ENCODE measurements around the gene SPATA2L.

The SPATA2L gene

DNA sequence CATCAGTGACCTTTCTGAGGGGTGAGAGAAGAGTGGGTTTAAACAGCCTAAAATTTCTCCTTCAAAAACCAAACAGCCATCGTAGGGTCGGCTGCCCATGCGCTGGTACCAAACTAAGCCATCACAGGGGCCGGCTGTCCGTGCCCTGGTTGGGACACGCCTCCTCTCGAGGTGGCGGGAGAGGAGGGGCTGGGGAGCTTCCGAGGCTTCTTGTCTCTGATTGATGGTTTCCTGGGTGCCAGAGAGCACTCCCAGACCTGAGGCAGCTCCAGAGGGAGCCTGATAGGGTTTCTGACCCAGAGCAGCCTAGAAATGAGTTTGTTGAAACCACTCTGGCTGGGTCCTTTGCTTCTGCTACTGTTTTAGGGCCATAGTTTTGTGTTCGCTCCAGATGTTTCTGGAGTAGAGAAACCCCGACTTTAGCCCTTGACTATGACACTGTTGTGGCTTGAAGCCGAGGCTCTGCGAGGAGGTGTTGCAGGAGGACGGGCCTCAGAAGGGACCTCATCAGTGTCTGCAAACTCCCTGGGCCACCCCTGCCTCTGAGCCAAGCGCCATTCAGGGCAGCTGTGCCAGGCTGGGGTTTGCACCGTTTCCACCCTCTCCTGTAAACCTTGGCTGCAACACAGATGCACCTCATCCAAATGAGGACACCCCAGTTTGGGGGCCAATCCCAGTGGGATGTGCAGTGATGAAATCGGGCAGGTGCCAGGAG is 26.1 kb upstream of the SPATA2L start:
- DNase-seq, result no peak

- peak; percentile 73 for DNase-seq
Measured at GRCh38 chr16:89723279-89724250, 22.1 kb upstream of the SPATA2L start.

DNA sequence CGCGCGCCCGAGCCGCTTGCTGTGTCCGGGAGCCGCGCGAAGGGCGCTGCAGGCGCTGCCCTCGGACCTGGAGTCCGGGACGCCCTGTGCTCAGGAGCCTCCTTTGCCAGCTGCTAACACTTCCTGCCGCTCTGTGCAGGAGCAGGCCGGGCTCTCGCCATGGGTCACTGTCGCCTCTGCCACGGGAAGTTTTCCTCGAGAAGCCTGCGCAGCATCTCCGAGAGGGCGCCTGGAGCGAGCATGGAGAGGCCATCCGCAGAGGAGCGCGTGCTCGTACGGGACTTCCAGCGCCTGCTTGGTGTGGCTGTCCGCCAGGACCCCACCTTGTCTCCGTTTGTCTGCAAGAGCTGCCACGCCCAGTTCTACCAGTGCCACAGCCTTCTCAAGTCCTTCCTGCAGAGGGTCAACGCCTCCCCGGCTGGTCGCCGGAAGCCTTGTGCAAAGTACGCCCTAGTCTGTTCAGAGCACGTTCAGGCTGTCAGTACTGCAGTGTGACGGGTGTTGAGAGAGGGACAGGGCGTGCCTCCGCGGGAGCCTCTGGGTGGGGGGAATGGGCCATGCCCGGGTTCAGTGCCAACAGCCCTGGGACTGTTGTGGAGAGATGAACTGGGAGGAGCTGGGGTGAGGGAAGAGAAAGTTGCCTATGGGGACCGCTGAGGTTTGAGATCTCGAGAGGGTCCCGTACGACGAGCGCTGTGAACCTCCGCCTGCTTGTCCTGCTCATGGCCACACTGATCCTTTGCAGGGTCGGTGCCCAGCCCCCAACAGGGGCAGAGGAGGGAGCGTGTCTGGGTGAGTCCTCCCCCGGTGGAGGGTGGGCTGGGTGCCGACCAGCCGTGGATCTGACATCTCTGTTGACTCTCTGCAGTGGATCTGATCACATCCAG is 21.1 kb upstream of the SPATA2L start:
- DNase-seq, result peak; percentile 76

DNA sequence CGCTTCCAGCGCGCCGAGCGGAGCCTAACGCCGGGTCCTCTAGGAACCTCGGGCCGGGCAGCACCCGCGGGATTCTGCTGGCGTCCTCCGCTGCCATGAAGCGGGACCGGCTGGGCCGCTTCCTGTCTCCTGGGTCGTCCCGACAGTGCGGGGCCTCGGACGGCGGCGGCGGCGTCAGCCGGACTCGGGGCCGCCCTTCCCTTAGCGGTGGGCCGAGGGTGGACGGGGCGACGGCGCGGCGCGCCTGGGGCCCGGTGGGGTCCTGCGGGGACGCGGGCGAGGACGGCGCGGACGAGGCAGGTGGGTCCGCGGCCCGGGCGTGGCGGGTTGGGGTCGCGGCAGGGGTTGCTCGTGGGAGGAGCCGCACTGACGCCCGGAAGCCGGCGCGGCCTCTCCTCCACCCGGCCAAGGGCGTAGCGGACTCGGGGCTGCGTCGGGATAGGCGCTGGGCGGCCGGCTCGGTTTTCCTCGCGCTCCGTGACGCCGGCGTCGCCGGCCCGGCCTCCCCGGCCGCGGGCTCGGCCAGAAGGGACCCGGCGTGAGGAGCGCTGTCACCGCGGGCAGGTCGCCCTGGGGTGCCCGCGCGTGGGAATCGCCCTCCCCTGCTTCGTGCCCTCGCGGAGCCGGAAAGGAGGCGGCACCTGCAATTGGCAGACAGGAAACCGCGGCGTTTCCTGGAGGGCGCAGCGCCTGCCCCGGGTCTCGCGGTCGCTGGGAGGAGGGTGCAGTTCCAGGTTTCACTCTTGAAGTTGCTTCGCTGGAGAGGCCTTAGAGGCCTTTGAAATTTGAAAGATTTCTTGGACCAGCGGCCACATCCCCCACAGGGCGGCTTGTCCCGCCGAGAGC is 20.3 kb upstream of the SPATA2L start:
- peak; percentile 79 for DNase-seq

DNA sequence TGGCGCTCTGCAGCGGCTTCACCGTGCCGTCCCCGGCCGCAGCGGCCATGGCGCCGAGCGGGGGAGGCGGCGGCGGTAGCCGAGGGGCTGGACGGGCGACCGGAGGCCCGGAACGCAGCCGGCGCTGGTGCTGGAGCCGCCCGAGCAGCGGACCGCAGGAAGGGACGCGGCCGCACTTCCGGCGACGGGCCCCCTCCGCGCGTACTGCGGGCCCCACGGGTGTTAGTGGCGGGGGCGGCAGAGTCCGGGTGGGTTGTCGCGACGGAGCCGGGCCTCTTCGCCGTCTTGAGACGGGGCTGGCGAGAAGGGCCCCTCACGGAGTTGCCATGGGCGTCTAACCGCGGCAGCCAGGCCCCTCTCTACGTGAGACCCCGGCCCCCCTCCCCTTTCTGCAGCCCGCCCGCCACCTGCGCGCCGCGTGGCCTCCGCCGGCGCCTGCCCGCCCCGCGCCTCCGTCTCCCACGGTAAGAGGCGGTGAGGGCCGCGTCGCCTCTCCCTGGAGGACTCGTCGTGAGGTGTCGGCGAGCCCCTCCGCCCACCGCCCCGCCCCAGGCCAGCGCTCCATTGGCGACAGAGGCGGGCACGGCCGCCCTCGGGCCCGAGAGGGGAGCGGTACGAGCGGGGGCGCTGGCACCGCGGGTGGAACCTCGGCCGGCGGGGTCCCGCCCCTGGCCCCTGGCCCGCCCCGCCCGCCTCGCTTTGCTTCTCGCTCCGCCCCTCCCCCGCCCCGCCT is 19.5 kb upstream of the SPATA2L start, which contains the start of the genes VPS9D1 and ZNF276:
Gene VPS9D1 (minus strand): TSS at position 86 of the 733 bp plus-strand sequence. CDS start 37 bp downstream, at position 49.
Gene ZNF276 (plus strand): TSS at position 725 of the 733 bp plus-strand sequence. CDS start 104 bp downstream, outside the sequence.
- peak; percentile 82 for DNase-seq

GRCh38 chr16:89720551-89720812 is 19.0 kb upstream of the SPATA2L start:
- DNase-seq, result no peak

- DNase-seq, result no peak
Measured at GRCh38 chr16:89717688-89718505, 16.4 kb upstream of the SPATA2L start.

DNA sequence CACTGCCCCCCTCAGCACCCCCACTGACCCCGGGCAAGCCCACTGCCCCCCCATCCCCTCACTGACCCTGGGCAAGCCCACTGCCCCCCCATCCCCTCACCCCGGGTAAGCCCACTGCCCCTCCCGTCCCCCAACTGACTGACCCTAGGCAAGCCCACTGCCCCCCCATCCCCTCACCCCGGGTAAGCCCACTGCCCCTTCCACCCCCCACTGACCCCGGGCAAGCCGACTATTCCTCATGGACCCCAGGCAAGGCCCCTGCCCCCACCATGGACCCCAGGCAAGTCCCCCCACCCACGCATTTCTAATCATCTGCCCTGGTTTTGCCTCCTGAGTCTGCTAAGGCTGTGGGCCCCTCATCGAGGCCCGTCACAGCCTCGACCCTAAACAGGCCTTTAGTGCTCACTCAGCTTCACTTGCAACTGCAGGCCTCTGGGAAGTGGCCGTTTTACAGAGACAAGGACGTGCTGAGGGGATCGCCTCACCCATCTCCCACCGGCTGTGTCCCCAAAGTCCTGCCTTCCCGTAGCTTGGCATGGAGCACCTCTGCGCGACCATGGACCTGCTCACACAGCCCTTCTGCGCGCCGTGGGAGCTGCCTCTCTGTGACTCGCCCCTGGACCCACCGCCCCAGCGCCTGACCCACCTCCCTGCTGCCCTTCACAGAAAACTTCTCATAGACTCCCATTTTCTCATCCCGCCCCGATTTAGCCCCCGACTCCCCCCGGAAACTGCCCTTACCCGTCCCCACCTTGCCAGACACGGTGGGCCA is 15.6 kb upstream of the SPATA2L start:
- DNase-seq, result no peak

DNA sequence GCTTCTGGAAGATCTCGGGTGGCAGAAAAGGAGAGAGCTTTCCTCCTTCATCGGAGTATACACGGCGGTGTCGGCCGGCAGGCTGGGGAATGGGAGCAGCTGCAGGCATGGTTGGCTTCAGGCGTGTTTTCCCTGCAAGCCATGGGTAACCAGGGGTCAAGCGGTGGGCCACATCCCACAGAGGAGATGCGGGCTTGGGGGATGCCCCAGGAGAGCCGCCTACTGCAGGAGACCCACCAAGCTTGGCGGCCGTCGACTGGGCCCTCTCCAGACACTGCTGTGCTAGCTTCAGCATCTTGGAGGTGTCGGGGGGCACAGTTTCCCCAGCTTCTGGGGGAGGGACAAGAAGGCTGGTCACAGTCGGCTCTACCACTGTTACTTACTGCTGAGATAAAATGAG is 15.0 kb upstream of the SPATA2L start:
- no peak for DNase-seq

DNA sequence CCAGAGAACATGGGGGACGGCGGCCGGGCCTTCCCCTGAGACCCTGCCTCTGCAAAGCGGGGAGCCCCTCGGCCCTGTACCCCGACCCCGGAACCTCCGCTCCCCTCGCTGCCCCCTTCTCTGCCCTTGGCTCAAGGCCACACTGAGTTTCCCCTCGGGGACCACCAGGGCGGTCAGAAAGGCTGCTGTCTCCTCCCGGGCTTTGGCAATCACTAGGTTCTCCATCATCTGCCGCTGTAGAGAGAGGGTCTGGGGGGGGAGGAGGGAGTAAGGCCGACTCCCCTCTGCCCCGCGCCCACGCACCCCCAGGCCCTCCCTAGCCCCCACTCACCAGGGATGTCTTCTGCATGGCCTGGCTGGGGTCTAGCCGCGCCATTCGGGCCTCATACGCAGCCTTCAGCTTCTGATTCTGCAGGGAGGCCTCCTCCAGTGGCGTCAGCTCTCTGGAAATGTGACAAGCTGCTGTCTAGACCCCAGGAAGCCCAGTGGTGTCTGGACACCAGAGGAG is 10.8 kb upstream of the SPATA2L start:
- DNase-seq, result no peak

DNA sequence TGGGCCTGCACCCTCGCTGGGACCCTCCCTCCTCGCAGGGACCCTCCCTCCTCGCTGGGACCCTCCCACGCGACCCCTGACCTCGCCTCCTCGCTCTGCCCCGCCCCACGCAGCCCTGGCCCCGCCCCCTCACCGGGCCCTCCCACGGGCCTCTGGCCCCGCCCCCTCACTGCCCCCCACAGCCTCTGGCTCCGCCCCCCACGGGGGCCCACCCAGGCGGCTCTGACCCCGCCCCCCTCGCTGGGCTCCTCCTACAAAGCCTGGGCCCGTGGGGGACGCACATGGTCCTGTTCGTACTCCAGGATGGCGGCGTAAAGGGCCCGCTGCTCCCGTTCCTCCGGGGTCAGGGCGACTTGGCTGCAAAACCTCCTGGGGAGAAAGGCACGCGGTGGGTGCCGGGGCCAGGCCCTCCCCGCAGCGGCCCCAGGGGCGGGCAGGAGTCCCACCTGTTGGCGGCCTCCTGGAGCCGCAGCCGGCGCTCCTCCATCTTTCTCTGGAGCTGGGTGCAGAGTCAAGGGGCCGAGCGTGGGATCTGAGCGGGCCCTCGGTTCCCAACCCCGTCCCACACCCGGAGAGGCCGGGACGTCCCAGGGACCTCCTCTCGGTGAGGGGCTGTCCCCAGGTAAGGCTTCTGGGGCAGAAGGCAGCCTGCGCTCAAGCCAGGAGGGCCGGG is 10.2 kb upstream of the SPATA2L start:
- peak; percentile 77 for DNase-seq

DNA sequence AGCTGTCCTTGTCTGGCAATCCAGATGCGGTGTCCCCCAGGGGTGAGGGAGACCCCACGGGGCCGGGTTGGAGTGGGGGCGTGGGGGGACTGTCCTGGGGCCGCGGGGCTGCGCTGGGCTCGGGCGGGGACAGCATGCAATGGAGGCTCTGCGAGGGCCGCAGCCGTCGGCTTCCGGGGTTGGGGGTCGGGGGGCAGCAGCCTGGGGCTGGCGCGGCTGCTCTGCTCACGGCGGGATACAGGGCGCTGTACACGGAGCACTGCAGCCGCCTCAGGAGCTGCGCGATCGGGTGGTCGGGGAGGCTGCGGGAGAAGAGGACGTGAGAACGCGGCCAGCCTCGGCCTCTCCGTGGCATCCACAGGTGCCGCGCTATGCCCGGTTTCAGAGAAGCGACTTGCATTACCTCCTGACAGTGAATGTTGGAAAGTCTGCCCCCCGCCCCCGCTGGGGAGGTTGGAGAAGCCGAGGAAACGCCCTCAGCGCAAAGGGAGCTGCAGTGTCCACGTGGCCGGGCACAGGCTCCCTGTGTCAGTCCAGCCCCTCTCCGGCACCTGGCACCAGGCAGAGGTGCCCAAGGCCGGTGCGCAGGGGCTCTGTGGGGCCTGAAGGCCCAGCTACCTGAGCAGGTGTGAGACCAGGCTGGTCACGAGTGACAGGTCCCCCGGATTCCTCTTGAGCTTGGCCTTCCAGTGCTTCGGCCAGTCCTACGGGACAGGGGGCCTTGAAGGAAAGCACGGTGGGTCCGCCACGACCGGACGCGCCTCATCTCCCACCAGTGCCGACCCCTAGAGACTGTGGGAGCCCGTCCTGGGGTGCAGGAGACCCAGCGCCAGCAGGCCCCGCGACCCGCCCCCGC is 9.4 kb upstream of the SPATA2L start:
- no peak for DNase-seq

GRCh38 chr16:89709716-89710432 is 8.4 kb upstream of the SPATA2L start:
- DNase-seq, result no peak

- no peak for DNase-seq
Measured at GRCh38 chr16:89709166-89709565, 7.7 kb upstream of the SPATA2L start.

GRCh38 chr16:89708481-89708931 is 7.0 kb upstream of the SPATA2L start:
- no peak for DNase-seq

DNA sequence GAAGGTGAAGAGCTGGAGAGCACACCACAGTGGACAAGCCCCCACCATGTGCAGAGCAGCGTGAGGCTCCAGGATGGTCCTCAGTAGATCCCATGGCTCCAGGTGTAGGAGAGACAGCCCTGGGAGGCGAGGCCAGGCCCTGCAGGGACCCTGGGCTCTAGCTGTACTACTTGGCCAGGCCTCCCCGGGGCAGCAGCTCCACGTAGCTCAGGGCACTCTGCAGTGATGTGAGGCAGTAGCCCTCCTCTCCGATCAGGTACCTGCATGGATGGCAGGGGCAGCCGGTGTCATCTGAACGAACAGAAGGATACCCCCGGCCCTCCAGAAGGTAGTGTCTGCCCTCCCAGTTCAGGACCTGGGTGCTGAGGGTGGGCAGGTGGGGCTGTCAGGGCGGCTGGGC is 6.2 kb upstream of the SPATA2L start:
- DNase-seq, result no peak
